ENCODE measurements around the gene EMP1.
"Not testable (repeated sequence)": the region's sequence is repeated elsewhere in the genome, so short reads cannot be mapped to it uniquely, and the experiment has no call there.

The EMP1 gene

DNA sequence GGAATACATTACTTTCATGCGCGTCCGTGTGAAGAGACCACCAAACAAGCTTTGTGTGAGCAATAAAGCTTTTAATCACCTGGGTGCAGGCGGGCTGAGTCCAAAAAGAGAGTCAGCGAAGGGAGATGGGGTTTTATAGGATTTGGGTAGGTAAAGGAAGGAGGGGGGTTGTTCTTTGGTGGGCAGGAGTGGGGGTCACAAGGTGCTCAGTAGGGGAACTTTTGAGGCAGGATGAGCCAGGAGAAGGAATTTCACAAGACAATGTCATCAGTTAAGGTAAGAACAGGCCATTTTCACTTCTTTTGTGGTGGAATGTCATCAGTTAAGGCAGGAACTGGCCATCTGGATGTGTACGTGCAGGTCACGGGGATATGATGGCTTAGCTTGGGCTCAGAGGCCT is 63.1 kb downstream of the EMP1 start:
- not testable (repeated sequence) for DNase-seq

DNA sequence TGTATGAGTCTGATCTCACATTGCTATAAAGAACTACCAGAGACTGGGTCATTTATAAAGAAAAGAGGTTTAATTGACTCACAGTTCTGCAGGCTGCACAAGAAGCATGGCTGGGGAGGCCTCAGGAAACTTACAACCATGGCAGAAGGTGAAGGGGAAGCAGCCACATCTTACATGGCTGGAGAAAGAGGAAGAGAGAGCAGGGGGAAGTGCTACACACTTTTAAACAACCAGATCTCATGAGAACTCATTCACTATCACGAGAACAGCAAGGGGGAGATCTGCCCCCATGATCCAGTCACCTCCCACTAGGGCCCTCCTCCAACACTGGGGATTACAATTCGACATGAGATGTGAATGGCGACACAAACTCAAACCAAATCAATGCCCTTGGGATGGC is 71.3 kb downstream of the EMP1 start:
- not testable (repeated sequence) for DNase-seq

DNA sequence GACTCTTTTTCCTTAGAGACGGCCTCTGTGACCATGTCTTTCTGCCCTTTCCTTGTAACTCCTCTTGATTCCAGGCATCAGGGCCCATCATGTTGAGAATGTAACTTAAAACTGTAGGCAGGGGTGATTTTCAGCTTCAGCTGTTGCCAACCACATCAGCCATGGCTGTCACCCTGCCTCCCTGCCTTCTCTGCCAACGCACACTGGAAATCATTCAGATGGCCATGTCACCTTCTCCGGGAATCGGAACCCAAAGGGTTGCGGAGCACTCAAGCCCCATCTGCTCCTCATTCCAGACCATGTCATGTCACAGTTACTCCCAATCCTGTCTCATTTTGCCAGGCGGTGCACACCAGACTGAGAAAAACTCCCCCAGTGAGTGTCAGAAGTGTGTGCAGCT is 72.1 kb downstream of the EMP1 start:
- DNase-seq, result no peak

All from right forelimb (tissue), 1 donor.